ENCODE results near the gene PDZRN3.

PDZRN3 gene
- total RNA-seq = 0 reads per million in 4 donors

- no peak for DNase-seq
Measured at GRCh38 chr3:73624821-73625665, at the start of gene PDZRN3. Gene PDZRN3 (minus strand): TSS chr3:73624941.

- DNase-seq = no peak
Measured at GRCh38 chr3:73674280-73674679, 49.5 kb upstream of the PDZRN3 start.

- DNase-seq = no peak
Measured at GRCh38 chr3:73669260-73669659, 44.5 kb upstream of the PDZRN3 start.

- no peak for DNase-seq
Measured at GRCh38 chr3:73668391-73668790, 43.6 kb upstream of the PDZRN3 start.

- DNase-seq = no peak
Measured at GRCh38 chr3:73667889-73668288, 43.1 kb upstream of the PDZRN3 start.

GRCh38 chr3:73665286-73665685, 40.5 kb upstream of the PDZRN3 start:
- DNase-seq = no peak

- no peak for DNase-seq
Measured at GRCh38 chr3:73664389-73664788, 39.6 kb upstream of the PDZRN3 start.

GRCh38 chr3:73663495-73663894, 38.8 kb upstream of the PDZRN3 start:
- DNase-seq = no peak

GRCh38 chr3:73661265-73661664, 36.5 kb upstream of the PDZRN3 start:
- DNase-seq = no peak

- DNase-seq = no peak
Measured at GRCh38 chr3:73658227-73658626, 33.5 kb upstream of the PDZRN3 start.

- no peak for DNase-seq
Measured at GRCh38 chr3:73657186-73657585, 32.4 kb upstream of the PDZRN3 start.

GRCh38 chr3:73656241-73656890, 31.6 kb upstream of the PDZRN3 start:
- DNase-seq = no peak

- DNase-seq = no peak
Measured at GRCh38 chr3:73655197-73655596, 30.5 kb upstream of the PDZRN3 start.

- no peak for DNase-seq
Measured at GRCh38 chr3:73653877-73654276, 29.1 kb upstream of the PDZRN3 start.

GRCh38 chr3:73653351-73653750, 28.6 kb upstream of the PDZRN3 start:
- no peak for DNase-seq

- DNase-seq = no peak
Measured at GRCh38 chr3:73652896-73653295, 28.2 kb upstream of the PDZRN3 start.

GRCh38 chr3:73637042-73637441, 12.3 kb upstream of the PDZRN3 start:
- DNase-seq = no peak

- DNase-seq = no peak
Measured at GRCh38 chr3:73635254-73635653, 10.5 kb upstream of the PDZRN3 start.

- no peak for DNase-seq
Measured at GRCh38 chr3:73633916-73634344, 9.2 kb upstream of the PDZRN3 start.

GRCh38 chr3:73633453-73633852, 8.7 kb upstream of the PDZRN3 start:
- DNase-seq = no peak

GRCh38 chr3:73626106-73626505, 1.4 kb upstream of the PDZRN3 start:
- no peak for DNase-seq

- no peak for DNase-seq
Measured at GRCh38 chr3:73624017-73624820, 522 bp downstream of the PDZRN3 start.

GRCh38 chr3:73623346-73623745, 1.4 kb downstream of the PDZRN3 start:
- DNase-seq = no peak
